Measurements from ENCODE around the gene MGAT5.

The MGAT5 gene

DNA sequence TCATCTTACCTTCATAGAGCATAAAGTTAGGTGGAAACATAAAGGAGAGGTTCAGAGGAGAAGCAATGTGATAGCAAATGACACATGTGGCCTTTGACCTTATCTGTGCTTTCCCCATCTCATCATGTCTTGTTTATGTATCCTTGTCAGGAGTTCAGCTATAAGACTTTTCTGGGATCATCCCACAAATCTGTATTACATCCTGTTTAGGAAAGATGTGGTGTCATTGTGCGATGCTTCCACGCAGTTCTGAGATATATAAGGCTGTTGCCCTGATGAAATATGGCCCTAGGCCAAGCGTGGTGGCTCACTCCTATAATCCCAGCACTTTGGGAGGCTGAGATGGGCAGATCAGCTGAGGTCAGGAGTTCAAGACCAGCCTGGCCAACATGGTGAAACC lies 15.5 kb upstream of the MGAT5 start:
- no peak for FAIRE-seq
- TF ChIP-seq POLR2A (IDR thresholded peaks at IDR 0.05; ENCODE audit: low read depth, low read length) = no peak

DNA sequence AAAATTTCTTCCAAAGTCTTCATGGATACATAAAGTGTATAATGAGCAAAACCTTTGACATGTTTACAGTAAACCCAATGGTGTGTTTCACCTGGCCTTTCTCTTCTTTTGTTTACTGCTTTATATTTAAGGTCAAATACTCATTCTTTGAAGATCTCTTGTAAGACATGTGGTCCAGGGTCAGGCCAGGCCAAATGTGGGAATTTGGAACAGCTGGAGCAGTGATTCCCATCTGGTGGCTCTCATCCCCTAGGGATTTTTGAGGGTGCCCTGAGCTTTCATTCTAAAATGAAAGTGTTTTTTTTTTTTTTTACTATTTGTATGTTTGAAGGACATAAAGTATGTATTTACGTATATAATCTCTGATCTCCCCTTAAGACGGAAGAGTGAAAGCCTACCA lies 13.8 kb upstream of the MGAT5 start:
- no peak for DNase-seq (ENCODE audit: insufficient read length, low spot score)
- FAIRE-seq = no peak
- TF ChIP-seq POLR2A (IDR thresholded peaks at IDR 0.05; ENCODE audit: low read depth, low read length) = no peak

More for the DNA sequence above, 15.5 kb upstream of the MGAT5 start:
- no peak for DNase-seq (ENCODE audit: insufficient read length, low spot score)

DNA sequence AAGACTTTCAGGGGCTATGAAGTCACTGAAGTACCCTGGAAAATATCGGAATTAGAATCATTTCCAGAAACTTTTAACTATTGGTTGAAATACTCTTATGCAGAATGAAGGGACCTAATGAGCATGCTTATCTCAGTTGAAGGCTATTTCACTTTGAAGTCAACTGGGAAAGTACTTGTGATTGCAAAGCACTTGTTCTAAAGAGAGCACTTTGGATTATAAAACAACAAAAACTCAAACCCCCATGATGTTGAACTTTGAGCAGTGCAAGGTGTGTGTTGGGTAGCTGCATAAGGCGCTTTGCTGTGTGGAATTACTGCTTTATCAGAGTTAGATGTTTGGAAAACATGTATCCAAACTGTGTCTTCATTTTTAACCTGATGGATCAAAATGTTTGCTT lies 12.0 kb upstream of the MGAT5 start:
- TF ChIP-seq POLR2A (IDR thresholded peaks at IDR 0.05; ENCODE audit: low read depth, low read length) = no peak
- DNase-seq (ENCODE audit: insufficient read length, low spot score) = no peak
- FAIRE-seq = no peak

DNA sequence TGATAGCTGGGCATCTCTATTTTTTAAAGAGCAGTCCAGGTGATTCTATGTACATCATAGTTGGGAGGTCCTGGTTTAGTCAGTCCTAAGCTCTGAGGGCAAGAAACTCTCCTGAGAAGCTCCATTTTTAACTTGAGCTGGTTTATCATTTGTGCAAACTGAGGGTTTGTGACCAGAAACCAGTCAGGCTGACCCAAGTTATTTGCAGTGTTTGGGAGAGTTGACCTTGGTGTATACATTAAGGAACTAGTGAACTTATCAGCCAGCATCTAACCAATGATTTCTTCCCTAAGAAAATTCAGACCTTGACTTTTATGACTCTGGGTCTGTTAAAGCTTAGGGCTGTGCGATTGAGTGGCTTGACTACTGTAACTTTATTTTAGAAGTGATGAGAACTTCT lies 10.6 kb upstream of the MGAT5 start:
- TF ChIP-seq POLR2A (IDR thresholded peaks at IDR 0.05; ENCODE audit: low read depth, low read length) = no peak
- FAIRE-seq (no peak), DNase-seq (ENCODE audit: insufficient read length, low spot score) (no peak)

DNA sequence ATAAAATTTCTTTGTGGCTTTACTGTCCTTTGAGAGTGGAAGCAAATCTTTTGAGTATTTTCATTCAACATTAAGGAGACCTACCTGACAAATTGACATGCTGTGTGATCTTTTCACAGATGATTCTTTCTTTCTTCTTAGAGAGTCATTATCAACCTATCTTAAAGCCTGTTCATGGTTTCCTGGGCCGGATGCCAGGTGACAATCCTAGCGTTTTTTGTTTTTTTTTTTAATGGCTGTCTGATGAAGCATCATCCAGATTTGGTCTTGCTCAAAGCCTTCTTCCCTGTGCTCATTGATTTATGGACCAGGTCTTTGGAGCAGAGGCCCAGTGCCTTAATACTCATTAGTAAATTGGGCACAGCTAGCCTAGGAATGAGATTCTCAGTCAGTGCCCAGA lies 9.8 kb upstream of the MGAT5 start:
- TF ChIP-seq POLR2A (IDR thresholded peaks at IDR 0.05; ENCODE audit: low read depth, low read length) = no peak
- FAIRE-seq (no peak), DNase-seq (ENCODE audit: insufficient read length, low spot score) (no peak)

DNA sequence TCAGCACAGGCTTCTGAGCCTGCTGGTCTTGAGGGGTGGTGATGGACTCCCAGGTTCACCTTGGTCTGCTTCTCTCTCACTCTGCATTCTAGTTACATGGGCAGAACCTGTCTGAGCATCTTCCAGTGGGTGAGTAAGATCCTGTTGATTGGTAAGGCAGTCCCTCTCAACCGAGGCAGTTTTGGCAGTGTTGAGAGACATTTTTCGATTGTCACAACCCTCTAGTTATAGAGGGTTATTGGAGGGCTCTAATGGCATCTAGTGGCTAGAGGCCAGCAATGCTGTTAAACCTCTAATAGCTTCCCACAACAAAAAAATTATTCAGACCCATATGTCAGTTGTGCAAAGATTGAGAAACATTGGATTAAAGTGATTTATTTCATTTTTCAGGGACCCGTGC lies 9.3 kb upstream of the MGAT5 start:
- TF ChIP-seq POLR2A (IDR thresholded peaks at IDR 0.05; ENCODE audit: low read depth, low read length) = no peak
- no peak for DNase-seq (ENCODE audit: insufficient read length, low spot score)
- FAIRE-seq = no peak

DNA sequence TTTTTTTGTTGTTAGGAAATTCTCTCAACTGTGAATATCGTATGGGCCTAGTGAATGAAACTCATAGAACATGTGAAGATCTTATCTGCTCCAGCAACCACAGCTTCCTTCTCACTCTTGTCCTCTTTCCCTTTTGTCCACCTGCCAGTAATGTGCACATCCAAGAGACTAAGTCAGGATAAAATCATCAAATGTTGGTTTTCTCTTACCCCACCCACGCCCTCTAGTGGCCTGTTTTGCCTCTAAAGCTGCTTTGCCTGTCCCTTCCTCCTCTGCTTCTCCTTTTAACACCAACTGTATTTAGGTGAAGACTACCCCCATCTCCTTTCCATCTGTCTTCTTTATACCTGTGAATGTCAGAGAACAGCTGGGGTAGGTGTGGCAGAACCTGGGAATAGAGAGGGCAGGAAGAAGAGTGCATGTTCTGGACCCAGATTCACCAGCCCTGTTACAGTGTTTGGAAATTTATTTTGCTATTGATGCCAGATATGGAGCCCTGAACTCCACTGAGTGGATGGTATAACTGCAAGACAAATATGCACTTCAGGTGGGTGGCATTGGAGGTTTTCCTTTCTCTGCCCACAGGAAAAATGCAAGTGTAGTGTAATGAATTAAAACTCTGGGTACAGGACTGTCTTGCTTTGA lies 8.4 kb upstream of the MGAT5 start:
- no peak for TF ChIP-seq POLR2A (IDR thresholded peaks at IDR 0.05; ENCODE audit: low read depth, low read length)
- DNase-seq (ENCODE audit: insufficient read length, low spot score) (peak; percentile 15), FAIRE-seq (peak; percentile 91)

DNA sequence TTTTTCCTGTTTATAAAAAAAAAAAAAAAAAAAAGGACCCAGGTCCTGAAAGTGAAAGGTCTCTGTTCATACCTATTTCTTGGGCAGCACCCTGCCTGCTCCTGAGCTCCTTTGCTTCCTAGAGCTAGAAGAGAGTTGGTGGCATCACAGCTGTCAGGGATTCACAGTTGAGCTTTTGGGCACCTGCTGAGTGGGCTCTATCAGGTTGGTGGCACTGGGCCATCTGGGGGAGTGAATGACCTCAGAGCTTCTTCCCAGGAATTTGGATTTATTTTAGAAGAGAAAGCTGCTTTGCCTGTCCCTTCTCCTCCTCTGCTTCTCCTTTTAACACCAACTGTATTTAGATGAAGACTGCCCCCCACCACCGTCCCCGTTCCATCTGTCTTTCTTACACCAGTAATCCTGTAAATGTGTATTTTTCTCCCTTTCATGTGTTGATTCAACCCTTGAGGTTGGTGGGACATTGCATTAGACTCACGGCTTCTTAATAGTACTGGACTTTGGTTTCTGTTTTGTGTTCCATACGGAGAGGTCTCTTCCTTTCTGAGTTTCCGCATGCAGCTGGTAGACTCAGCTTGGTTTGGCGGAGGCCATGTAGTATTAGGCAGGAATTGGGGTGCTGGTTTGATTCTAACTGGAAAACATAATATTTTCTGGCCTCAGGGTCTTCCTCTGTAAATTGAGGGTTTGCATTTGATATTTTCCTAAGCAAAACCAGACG lies 7.6 kb upstream of the MGAT5 start:
- FAIRE-seq (no peak), DNase-seq (ENCODE audit: insufficient read length, low spot score) (no peak)
- no peak for TF ChIP-seq POLR2A (IDR thresholded peaks at IDR 0.05; ENCODE audit: low read depth, low read length)

DNA sequence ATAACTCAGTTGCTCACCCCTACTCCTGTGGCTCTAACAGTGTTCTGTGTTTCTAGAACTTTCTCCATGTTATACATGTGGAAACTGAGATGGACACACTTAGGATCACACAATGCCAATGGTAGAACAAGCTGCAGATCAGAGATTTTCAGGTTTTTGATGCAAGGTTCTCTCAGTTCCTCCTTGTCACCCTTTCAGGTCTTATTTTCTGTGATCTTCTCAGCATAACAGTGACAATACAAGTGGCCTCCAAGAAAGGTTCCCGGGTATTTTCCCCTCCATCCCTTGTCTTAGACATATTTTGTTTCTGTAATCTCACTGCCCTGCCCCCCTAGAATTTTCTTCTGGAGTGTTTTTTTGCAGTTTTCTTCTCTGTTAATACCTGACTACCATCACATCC lies 6.2 kb upstream of the MGAT5 start:
- TF ChIP-seq POLR2A (IDR thresholded peaks at IDR 0.05; ENCODE audit: low read depth, low read length) = no peak
- DNase-seq (ENCODE audit: insufficient read length, low spot score) = no peak
- no peak for FAIRE-seq

DNA sequence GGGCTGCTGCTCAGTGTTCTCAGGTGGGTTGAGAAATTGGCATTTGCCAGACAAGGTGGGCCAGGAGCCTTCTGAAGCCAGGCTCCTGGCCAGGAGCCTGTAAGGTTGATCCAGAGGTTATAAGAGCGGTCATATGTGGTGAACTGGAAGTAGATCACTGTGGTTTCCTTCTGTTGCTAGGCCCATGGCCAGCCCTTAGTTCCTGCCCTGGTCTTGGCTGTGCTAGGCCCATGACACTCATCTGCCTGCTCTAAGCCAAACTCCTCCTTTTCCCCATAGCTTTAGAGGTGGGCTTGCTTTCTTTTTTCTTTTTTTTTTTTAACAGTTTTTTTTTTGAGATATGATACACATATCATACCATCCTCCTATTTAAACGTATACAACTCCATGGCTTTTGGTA lies 5.0 kb upstream of the MGAT5 start:
- FAIRE-seq (no peak), DNase-seq (ENCODE audit: insufficient read length, low spot score) (no peak)
- TF ChIP-seq POLR2A (IDR thresholded peaks at IDR 0.05; ENCODE audit: low read depth, low read length) = no peak

DNA sequence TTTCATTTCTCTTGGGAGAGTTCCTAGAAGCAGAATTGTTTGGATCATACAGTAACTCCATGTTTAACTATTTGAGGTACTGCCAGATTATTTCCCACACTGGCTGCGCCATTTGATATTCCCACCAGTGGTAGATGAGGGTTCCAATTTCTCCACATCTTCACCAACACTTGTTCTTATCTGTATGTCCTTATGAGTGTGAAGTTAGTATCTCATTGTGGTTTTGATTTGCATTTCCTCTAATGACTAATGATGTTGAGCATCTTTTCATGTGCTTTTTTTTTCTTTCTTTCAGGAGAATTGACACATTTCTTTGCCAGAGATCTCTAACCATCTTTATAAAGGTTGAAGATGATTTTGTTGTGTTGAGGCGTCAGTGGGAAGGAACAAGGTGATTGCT lies 4.1 kb upstream of the MGAT5 start:
- FAIRE-seq = no peak
- TF ChIP-seq POLR2A (IDR thresholded peaks at IDR 0.05; ENCODE audit: low read depth, low read length) = no peak
- DNase-seq (ENCODE audit: insufficient read length, low spot score) = no peak

DNA sequence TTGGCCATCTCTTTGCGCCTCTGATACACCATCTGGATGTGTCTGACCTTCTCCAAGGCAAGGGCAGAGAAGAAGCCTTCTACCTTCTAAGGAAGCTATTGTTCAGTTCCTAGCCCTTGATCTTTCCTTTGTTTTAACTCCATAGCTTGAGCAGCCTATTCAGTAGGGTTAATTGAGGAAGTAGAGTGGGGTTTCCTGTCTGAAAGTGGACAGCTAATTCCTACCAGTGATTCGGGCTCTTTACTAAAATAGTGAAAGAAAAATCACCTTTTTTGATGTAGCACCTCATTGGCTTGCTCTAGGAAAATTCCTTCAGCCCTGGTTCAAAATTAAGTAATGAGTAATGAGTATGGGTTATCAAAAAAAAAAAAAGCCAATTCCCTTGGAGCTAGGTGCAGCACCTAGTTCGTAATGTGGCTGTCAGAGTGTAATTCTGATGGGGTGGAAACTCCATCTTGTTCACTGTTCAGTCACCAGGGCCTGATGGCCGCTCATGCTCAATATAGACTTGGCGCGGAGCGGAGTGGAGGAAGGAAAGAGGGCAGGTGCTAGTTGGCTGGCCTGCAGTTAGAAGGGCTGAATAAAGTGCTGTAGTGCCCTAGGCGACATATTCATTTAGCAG lies 2.9 kb upstream of the MGAT5 start:
- no peak for TF ChIP-seq POLR2A (IDR thresholded peaks at IDR 0.05; ENCODE audit: low read depth, low read length)
- FAIRE-seq (no peak), DNase-seq (ENCODE audit: insufficient read length, low spot score) (no peak)

DNA sequence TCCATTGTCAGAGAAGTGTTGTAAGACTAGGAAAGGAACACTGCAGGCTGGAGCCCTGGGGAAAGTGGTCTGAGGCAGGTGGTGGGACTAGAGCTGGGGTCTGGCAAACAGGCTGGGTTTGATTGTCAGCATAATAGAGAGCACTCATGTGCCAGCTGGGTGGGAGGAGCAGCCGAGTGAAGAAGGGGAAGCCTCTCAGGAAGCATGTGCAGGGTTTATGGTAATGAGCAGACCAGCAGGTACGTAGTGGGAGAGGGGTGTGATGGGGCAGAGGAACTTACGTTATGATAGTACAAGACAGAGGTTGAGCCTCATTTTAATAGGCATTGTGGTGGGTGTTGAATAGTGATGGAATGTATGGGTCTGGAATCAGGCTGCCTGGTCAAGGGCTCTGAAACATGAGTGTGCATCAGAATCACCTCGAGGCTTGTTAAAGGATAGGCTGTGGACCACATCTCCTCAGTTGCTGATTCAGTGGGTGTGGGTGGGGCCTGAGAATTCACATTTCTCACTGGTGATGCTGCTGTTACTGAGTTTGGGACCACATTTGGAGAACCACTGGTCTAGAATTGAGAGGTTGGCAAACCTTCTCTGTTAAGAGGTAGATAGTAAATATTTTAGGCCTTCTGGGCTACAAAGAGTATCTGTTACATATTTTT lies 1.7 kb upstream of the MGAT5 start:
- no peak for DNase-seq (ENCODE audit: insufficient read length, low spot score)
- FAIRE-seq = peak; percentile 77
- no peak for TF ChIP-seq POLR2A (IDR thresholded peaks at IDR 0.05; ENCODE audit: low read depth, low read length)

DNA sequence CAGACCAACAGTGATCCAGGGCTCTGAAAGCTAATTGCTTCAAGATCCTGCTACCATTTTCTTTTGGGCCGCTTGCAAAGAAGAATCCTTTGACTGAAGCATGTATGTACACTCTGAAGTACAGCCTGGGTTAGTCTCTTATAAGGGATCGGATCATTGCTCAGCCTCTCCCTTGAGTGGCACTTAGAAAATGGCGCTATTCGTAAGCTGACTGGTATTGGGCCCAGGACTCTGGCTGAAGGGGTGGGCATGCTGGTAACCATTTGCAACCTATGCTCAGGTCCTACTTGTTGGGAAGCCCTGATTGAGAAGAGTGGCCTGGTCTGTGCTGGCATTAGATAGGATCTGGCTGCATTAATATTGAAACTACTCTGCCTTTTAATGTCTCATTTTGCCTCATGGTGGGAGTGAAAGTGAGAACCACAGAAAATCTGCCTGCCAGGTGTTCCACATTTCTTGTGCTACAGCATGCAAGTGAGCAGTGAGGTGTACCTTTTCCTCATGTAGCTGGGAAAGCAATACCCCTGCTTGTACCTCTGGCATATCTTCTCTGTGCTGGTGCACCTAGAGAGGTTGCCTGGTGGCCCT lies 661 bp upstream of the MGAT5 start:
- FAIRE-seq = no peak
- no peak for TF ChIP-seq POLR2A (IDR thresholded peaks at IDR 0.05; ENCODE audit: low read depth, low read length)
- DNase-seq (ENCODE audit: insufficient read length, low spot score) = no peak
